Measurements from ENCODE around the gene TOX2.

Gene TOX2

GRCh38 chr20:44001667-44002596, 87.3 kb downstream of the TOX2 start:
- no peak overlapping the region for H3K4me3 ChIP-seq (replicated peaks; ENCODE audit: low read depth, low read length)
- TF ChIP-seq CTCF (IDR thresholded peaks at IDR 0.05; ENCODE audit: low read length, missing control alignments): no peak
- DNase-seq (ENCODE audit: low read depth): no peak

GRCh38 chr20:44002861-44003260, 88.2 kb downstream of the TOX2 start:
- H3K4me3 ChIP-seq (replicated peaks; ENCODE audit: low read depth, low read length): no peak overlapping the region
- TF ChIP-seq CTCF (IDR thresholded peaks at IDR 0.05; ENCODE audit: low read length, missing control alignments): no peak
- no peak for DNase-seq (ENCODE audit: low read depth)

DNA sequence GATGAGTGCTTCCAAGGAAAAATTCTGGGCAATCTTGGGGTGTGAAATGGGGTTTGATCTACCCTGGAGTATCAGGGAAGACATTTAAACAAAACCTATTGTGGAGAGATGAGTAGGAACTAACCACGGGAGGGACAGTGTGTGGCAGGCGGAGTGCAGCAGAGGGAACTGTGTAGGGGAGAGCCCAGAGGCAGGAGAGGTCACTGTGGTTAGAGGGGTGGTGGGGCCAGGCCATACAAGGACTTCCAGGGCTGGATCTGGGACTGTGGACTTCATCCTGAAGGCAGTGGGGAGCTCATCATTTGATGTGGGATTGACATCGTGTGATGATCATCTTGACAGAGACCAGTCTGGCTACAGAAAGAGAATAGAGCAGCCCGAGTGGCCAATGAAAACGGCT, 89.0 kb downstream of the TOX2 start:
- DNase-seq (ENCODE audit: low read depth): no peak
- TF ChIP-seq CTCF (IDR thresholded peaks at IDR 0.05; ENCODE audit: low read length, missing control alignments): no peak
- H3K4me3 ChIP-seq (replicated peaks; ENCODE audit: low read depth, low read length): no peak overlapping the region

GRCh38 chr20:44004306-44004915, 89.8 kb downstream of the TOX2 start:
- TF ChIP-seq CTCF (IDR thresholded peaks at IDR 0.05; ENCODE audit: low read length, missing control alignments): no peak
- no peak overlapping the region for H3K4me3 ChIP-seq (replicated peaks; ENCODE audit: low read depth, low read length)
- DNase-seq (ENCODE audit: low read depth): no peak

DNA sequence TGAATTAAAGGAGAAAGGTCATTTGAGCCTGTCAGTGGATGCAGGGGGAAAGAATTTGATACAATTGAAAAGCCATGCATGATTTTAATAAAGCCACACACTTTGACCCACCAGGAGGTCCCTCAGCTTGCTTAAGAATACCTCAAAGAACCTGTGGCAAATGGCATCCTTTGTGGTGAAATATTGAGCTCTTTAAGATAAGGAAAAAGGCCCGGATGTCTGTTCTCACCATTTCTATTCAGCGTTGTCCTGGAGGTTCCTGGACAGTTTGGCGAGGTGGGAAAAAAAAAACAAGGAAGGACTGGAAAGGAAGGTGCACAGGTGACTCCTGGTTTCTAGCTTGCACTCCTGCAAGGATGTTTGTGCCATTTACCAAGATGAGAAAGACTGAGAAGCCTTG, 91.0 kb downstream of the TOX2 start:
- TF ChIP-seq CTCF (IDR thresholded peaks at IDR 0.05; ENCODE audit: low read length, missing control alignments): no peak
- DNase-seq (ENCODE audit: low read depth): no peak
- H3K4me3 ChIP-seq (replicated peaks; ENCODE audit: low read depth, low read length): no peak overlapping the region

DNA sequence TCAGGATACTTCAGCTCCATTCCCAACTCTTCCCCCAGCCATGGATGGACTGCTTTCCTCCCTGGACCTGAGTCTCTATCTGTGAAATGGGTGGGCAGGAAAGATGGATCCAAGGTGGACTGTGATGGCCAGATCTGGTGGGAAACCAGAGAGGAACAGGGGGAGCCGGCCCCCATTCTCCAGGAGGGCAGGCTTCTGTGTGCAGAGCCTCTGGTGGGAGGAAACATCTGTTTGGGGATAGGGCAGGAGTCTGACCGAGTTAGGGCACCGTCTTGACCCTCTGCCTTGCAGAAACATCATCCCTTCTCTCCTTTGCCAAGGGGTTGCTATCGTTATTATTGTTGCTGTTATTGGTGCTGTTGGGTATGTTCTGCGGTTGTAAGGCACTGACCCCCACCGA, 91.5 kb downstream of the TOX2 start:
- DNase-seq (ENCODE audit: low read depth): no peak
- H3K4me3 ChIP-seq (replicated peaks; ENCODE audit: low read depth, low read length): no peak overlapping the region
- TF ChIP-seq CTCF (IDR thresholded peaks at IDR 0.05; ENCODE audit: low read length, missing control alignments): no peak
